Activated CD8-positive, alpha-beta memory T cell treated with anti-CD3 and anti-CD28 coated beads, Interleukin-2, amount 50 U/mL, for 24 hours (primary cell): ENCODE results near the gene PKD1L1.
"Not testable (repeated sequence)": the region's sequence is repeated elsewhere in the genome, so short reads cannot be mapped to it uniquely, and the experiment has no call there.

Source experiments
- DNase-seq: peaks from one replicate; pipeline ENCODE4 v3.0.0-alpha.2; 2020; ENCODE audit errors: extremely low read depth

Gene PKD1L1

DNA sequence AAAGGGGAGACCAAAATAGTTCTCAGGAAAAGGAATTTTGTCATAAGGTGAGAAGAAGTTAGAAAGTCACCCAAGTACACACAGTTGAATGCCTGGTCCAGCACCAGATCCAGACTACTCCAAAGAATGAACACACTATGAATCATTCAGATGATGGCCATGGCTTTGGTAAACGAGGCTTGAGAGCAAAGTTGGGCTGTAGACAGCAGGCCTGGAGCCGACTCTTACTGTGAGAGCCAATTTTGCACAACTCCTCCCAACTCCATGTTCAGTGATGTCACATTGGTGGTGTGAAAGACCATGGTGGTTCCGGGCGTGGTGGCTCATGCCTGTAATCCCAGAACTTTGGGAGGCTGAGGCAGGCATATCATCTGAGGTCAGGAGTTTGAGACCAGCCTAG, 131.6 kb downstream of the PKD1L1 start:
- no peak for DNase-seq

DNA sequence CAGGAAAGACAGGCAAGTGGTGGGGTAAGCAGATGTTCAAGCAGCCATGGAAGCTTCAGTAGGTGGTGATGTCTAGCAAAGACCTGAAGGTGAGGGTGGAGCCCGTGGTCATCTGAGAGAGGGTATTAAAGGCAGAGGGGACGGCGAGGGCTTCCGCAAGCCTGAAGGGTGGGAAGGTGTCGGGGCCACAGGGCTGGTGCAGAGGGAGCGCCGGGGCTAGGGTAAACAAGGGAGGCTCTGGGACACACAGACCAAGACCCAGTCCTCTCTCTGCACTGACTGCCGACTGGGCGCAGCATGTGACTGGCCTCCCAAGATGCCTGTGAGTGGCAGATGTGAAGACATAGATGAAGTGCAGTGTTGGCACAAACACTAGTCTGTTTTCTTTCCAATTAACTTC, 132.4 kb downstream of the PKD1L1 start:
- DNase-seq, result no peak

DNA sequence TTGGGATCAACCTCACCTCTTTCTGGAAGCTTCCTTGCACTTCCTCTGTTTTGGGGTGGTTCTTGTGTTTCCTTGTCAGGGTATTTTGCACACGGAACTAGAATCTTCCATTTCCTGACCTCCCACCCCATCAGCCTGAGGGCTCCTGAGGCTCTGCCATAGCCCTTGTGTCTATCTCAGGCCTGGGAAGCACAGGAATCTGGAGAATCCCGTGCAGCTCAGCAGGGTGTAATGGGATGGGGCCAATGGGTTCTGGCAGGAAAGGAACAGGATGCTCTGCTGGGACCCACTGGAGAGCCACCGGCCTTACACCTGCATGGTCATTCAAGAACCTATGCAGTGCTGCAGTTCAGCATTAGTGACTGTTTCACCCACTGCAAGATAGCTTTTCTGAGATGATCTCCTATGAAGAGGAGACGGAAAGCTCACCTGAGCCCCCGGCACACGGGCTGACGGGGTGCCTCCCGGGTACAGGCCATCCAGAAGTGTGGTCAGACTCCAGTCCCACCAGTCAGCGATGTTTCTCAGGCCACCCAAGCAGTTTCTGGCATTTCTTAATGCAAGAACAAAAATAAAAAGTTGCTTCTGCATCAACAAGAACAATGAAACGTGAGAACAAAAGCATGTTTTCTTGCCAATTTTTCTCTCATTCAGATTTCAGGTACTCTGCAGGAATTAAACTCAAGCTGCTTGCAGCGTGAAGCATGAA, 133.2 kb downstream of the PKD1L1 start:
- DNase-seq, result no peak

DNA sequence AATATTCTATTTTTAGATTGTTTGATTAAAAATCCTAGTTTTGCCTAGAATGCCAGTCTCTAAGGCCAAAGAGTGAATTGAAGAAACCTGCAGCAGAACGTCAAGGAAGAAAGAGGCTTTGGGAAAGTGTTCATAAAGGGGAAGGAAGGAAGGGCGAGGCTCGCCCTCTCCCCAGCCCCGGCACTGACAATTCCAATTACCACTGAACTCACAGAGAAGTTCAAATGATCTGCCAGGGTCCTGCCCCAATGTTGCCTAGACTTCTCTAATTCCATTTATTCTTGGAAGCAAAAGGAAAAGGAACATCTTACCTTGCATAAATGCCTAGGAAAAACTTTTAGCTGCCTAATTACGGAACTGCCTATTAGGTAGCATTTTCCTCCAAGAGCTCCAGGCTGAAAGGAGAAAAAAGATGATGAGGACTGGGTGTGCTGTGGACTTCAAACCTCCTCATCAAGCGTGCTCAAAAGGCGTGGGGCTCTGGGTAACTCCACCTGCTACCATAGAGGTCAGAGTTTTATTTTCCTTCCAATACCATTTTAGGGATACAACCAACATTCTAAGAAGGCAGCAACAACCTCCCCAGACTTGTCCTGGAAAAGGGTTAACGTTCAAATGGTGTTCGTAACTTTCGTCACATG, 134.5 kb downstream of the PKD1L1 start:
- no peak for DNase-seq

DNA sequence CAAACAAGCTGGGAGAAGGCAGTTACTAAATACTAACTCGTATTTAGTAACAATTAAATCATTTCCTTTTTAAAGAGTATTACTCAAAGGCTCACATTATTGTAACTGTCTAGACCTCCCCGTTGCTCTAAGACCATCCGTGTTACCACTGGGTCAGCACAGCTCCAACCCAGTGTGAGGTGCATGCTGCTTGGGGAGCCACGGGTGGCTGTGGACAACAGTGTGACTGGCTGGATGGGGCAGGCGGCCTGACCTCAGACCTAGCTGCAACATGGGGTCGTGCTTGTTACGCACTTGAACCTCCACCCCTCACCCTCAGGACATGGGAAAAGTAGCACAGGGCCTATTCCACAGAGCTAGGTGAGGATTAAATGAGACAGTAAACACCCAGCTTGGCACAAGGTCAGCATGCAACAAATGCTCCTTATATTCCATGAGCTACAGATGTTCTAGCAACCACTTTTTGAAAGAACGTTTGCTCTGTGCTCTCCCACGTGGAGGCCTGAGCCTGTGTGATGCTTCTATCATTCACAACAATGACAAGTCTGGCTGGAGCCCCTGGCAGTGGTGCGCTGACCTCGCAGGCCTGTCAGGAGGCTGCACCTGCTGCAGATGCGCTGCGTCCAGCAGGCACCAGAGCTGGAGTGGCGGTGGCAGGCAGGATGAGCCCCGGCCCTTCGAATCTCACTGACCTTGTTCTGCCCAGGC, 135.7 kb downstream of the PKD1L1 start:
- DNase-seq, result no peak

DNA sequence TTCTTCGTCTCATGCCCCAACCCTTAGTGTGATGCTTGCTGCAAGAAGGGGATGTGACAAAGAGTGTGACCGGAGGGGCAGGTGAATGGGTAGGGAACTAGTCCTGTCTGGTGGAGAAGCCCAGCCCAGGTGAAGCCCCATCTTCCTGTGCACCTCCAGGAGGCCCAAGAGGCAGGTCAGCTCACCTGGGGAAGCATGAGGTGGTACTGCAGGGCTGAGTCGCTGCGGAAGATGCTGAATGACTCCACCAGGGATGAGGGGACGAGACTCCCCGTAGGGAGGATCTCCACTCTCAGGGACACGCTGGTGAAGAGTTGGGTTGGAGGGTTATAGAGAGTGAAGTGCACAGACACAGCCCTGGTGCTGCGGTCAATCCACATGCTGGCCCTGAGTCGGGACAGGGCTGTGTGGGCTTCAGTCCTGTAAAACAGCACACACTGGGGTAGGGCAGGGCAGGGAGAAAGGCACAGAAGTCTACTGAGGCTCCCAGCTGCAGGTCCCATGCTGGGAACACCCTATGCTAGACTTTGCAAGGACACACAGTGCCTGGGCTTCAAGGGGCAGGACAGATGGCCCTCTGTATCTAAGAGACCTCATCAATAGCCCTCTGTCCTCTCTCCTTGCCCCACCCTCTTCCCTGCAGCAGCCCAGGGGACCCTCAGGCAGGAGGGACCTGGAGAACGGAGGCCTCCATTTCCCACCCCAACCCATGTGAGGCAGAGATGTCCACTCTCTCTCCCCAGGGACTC, 136.5 kb downstream of the PKD1L1 start:
- no peak for DNase-seq

DNA sequence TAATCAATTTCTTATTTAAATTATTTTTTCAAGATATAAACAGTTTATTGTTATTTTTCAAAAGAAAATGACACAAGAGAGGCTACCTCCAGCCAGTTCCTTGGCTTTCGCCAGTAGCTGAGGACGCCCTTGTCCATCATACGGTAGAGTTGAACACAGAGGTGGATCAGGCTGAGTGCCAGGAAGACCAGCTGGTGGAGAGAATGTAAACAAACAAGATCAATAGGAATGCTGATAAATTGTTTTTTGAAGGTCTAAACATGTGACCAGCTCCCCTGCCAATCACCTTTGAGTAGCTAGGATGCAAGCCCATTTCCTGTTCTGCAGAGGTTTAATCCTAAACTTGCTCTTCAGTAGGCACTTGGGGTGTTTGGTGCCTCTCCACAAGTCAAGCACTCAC, 138.9 kb downstream of the PKD1L1 start:
- DNase-seq, result no peak

DNA sequence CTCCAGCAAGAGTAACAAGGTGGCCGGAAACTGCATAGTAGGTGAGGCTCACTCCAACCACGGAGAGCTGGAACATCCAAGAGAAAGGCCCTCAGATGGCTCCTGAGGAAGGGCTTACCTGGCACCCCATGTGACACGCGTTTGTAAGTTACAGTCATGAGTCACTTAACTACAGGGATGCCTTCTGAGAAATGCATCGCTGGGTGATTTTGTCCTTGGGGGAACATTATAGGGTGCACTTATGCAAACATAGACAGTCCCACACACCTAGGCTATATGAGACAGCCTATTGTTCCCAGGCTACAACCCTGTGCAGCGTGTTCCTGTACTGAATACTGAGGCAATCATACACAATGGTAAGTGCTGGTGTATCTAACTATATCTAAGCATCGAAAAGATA, 139.9 kb downstream of the PKD1L1 start:
- DNase-seq, result no peak

DNA sequence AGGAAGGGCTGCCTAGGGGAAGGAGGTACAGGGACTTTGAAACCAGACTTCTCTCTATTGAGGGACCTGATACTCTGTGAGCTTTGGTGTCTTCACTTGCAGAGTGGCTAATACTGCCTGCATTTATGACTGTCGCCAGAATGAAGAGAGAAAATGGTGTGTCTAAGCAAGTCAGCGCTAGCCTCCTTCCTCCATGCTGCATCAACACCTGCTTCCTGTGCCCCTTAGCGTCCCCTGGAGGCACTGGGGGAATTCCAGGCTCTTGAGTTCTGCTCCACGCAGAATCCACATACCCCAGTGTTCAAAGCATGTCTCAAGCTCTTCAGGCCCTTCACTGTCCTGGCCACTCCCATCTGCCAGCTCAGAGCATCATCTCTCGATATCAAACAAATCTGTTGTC, 140.5 kb downstream of the PKD1L1 start:
- no peak for DNase-seq

DNA sequence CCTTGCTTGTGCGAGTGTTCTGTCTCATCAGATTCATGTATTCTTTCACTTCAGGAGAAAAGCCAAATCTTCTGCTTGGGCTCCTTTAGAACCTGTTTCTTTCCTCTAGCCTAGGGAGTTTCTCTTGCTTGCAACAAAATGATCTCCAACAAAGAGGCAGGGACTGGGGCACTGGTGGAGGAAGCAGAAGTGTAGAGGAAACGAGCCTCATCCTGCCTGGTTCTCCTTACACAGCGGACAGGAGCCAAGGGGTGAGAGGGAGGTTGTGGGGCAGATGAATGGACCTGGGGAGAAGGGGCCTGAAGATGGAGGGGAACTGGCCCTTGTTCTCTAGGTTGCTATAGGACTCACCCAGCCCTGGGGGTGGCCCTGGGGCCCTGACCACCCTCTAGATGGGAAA, 141.1 kb downstream of the PKD1L1 start:
- DNase-seq, result no peak

DNA sequence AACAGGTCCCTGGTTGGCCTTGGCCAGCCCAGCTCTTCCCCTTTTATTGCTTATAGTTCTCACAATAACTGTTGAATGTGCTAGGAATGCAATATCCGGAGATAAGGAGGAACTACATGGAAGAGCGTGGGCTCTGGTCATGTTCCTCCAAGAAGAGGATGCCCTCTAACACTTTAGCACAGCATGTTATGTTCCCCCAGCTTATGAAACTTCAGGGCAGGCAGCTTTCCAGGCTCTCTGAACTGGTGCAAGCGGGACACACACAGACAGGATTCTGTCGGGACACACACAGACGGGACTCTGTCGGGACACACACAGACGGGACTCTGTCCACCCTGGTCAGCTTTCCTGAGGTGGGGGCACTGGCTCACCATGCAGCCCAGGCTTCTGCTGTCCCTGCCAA, 141.6 kb downstream of the PKD1L1 start:
- DNase-seq, result no peak

DNA sequence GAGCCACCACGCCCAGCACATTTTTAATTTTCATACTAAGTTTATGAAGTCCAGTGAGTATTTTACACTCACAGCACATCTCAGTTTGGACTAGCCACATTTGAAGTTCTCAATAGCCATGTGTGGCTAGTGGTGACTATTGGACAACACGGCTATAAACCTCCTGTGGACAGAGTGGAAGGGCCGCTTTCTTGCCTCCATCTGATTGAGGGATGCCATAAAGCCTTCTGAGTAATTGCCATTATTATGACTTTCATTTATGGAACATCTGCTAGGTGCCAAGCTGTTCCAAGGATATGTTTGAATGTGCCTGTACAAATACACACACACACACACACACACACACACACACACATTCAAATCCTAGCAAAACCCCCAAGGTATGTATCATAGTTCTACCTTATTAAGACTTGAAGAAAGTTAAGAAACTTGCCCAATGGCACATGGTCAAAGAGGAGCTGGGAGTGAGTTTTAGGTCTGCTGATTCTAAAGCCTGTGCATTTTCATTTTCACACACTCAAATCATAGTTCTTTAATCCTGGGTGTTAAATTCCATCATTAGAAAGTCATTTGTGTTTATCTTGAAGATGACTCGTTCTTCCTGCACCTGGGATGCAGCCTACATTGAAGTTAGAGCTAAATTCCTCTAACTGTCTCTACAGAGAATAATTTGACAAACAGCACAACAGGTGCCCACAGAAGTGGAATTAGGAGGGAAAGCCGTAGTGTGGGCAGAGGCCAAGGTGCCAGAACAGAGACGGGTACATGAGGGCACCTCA, 143.3 kb downstream of the PKD1L1 start:
- DNase-seq, result no peak

DNA sequence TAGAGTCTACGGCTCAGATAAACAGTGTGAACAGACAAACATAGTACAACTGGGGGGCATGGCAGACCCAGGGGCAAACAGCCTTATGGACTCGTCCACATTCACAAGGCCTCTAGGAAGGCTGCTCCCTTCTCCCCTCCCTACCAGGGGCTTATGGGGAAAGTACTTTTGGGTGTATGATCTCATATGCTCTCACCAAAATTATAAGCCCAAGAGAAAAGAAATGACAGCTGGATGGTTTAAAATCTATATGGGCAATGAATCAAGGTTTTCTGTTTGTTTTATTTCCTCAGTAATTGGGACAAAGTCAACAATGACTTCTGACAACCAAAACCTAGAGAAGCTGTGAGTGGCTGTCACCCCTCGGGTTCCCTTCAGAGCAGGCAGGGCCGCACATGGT, 144.4 kb downstream of the PKD1L1 start:
- no peak for DNase-seq

DNA sequence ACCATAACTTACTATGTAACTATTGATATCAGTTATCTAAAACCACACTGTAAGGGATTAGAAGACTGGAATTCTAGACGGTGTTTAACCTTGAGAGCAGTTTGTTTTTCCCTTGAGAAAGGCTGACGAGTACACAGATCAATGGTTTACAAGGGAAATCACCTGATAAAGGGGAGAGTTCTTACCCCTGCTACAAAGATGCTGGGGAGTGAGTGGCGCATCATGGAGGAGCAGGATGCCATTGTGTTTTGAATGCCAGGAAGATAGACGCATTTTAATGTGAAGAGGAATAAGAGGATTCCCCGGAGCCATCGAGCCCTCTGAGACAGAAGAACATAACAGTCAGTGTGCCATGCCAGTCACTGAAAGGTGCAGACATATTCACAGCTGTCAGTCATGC, 145.2 kb downstream of the PKD1L1 start:
- DNase-seq, result no peak

DNA sequence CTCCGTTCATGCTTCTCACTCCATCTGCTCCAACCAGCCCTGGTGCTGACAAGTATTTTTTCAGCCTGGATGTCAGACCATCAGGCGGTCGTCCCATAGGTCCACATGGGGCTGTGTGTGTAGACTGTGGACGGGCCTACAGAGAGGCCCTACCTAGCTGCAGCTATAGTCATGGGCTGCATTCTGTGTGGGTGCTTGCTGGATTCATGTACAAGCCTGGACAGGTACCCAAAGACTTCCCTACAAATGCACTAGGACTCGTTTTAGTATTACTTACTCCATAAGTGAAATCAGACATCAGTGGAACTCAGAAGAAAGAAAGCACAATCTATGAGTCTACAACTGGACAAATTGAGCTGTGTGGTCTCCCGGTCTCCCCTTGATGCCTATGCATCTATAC, 146.8 kb downstream of the PKD1L1 start:
- DNase-seq, result no peak

DNA sequence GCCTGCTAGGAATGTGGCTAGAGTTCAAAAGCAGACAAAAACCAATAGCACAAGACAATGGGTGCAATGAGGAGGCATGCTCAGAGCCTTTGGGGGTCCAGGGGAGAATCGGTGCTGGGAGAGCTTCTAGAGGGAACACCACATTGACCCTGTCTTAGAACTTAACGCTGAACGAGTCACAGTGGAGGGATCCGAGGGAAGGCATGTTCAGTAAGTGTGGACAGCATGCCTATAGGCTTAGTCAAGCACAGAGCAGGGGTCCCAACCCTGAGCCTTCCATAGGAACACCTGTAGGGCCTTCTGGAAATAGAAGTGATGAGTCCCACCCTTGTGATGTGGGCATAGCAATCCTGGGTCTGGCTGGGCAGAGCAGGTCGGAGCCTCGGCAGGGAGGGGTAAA, 148.7 kb downstream of the PKD1L1 start:
- no peak for DNase-seq

DNA sequence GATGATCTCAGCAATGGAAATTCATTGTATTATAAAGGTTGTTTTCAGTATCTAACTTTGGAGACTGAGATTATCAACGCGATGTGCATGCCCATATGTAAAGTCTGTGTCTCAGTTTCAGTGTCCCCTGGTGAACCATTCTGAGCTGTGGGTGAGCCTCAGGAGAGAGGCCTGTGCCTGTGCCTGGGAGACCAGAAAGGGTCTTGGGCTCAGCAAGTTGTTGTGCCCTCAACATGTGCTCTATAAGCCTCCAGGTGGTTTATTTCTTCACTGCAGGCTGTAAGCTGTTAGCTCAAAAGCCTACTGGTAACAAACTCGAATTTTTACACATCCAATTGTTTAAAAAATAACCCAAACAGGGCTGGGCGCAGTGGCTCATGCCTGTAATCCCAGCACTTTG, 151.9 kb downstream of the PKD1L1 start:
- DNase-seq, result no peak

DNA sequence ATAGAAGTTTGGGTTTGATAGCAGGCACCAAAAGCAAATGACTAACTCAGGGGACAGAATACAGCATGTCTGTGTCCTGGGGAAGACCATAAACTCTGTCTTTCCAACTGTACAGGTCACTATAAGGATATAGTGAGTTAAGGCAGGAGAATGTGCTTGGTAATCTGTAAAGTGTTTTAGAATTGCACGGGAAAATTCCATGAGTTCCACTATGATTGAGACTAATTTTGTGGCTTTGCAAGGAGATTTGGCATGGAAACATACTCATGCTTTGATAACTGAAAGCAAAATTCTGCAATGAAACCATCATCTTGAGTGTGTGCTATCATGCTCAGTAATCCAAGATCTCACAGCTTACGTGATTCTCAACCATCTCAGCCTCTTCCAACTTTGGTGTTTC, 152.6 kb downstream of the PKD1L1 start:
- DNase-seq, result no peak

DNA sequence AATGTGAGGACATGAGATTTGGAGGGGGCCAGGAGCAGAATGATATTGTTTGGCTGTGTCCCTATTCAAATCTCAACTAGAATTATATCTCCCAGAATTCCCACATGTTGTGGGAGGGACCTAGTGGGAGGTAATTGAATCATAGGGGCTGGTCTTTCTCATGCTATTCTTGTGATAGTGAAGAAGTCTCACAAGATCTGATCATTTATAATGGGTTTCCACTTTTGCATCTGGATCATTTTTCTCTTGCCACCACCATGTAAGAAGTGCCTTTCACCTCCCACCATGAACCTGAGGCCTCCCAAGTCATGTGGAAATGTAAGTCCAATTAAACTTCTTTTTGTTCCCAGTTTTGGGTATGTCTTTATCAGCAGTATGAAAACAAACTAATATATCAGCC, 153.1 kb downstream of the PKD1L1 start:
- DNase-seq, result not testable (repeated sequence)

DNA sequence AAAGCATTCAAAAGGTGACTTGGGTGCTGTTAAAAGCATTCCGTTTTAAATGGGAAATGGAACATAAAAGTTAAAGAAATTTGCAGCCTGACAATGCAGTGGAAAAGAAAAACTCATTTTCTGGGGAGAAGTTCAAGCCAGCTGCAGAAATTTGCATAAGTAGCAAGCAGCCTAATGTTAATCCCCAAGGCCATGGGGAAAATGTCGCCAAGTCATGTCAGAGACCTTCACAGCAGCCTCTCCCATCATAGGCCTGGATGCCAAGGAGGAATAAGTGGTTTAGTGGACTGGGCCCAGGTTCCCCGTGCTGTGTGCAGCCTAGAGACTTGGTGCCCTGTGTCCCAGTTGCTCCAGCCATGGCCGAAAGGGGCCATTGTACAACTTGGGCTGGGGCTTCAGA, 154.2 kb downstream of the PKD1L1 start:
- no peak for DNase-seq

DNA sequence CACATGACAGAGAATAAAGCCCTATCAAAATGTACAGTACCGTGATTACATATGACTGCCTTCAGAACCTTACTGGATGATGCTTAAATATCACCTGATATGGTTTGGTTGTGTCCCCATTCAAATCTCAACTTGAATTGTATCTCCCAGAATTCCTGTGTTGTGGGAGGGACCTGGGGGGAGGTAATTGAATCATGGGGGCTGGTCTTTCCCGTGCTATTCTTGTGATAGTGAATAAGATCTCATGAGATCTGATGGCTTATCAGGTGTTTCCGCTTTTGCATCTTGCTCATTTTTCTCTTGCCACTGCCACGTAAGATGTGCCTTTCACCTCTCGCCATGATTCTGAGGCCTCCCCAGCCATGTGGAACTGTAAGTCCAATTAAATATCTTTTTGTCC, 155.1 kb downstream of the PKD1L1 start:
- not testable (repeated sequence) for DNase-seq
